CD4-positive, alpha-beta T cell treated with Interleukin-21 for 1 hour (primary cell): Measurements from ENCODE around the gene DRD1.

Experiments used
- DNase-seq: peaks from one replicate; pipeline ENCODE4 v3.0.0-alpha.2; 2020

DRD1 gene

DNA sequence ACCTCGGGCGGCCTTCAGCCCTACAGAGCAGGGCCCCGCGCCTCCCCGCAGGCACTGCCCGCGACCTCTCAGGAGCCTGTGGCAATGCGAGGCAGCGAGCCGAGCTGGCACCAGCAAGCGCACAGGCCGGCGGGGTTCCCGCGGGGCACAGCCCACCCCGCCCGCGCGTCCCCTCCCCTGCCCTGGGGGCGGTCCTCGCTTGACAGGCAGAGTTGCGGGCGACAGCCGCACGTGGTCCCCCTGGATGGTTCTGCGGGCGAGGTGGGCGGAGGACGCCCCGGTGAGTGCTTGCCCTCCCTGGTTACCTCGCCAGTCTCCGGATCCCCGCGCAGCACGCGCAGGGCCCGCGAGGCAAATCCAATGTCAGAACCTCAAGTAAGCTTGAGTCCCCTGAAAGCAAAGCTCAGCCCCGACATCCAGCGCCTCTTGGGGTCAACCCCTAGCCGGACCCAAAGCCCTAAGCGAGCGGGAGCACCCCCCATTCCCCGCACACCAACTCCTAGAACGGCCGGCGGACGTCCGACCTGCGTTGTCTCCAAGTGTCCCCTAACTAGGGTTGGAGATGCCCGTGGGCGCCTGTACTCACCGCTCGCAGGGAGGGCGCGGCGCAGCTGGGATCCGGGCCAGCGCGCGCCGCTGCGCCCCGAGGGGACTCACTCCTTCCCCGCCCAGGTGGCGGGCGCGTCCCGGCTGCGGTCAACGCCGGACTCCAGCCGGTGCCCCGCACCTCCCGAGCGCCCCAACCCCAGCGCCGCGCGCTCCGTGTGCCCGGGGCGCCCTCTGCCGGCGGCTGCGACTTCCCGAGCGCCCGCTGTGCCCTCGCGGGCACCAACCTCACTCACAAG is at the start of gene DRD1:
Gene DRD1, minus strand, starts transcription at position 123 of the 845 bp plus-strand sequence. CDS start 1,083 bp downstream, outside the sequence.
- peak; percentile 30 for DNase-seq

- no peak for DNase-seq
Observed at GRCh38 chr5:175493726-175494125, 49.7 kb upstream of the DRD1 start.

GRCh38 chr5:175493260-175493659 is 49.3 kb upstream of the DRD1 start:
- DNase-seq: no peak

DNA sequence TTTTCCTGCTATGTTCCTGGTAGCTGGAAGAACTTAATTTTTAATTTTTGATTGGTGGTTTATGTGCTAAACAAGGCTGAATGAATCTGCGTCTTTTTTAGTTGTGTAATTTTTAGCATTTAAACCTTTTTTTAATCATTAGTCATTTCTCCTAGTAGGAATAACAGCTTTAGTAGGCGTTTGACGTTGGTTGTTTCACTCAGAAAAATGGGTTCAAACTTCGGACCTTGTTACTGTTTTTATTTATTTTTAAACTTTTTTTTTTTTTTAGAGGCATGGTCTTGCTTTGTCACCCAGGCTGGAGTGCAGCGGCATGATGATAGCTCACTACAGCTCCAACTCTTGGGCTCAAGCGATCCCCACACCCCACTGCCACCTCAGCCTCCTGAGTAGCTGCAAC is 47.2 kb upstream of the DRD1 start:
- no peak for DNase-seq

DNA sequence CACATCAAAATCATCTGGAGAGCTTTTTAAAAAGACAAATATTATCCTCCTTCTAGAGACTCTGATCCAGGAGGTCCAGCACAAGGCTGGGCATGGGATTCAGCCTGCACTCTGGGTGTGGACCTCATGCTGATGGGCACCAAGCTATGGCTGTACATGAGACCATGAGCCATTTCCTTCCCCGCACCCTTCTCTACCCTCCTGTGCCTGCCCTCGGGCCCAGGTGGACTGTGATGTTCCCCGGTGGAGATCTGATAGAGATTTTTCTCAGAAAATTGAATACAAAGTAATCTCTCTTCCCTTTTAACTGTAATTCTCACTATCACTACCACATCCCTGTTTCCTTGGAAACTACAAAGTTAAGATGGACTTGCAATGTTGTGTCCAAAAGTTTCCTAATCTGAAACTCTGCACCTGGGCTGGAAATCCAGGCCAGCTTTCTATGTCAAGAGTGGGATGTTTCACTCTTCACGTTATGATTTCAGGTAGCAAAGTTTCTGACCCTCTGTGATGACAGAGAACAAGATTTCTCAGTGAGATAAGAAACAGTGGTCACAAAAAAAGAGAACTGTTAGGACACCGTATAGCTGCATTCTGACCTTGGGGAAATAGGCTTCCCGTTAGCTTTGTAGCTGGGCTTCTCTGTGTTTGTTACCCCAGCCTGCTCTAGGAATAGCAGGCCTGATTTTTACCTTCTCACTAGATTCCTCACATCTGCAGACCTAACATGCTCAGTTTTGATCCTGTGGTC is 45.9 kb upstream of the DRD1 start:
- no peak for DNase-seq

DNA sequence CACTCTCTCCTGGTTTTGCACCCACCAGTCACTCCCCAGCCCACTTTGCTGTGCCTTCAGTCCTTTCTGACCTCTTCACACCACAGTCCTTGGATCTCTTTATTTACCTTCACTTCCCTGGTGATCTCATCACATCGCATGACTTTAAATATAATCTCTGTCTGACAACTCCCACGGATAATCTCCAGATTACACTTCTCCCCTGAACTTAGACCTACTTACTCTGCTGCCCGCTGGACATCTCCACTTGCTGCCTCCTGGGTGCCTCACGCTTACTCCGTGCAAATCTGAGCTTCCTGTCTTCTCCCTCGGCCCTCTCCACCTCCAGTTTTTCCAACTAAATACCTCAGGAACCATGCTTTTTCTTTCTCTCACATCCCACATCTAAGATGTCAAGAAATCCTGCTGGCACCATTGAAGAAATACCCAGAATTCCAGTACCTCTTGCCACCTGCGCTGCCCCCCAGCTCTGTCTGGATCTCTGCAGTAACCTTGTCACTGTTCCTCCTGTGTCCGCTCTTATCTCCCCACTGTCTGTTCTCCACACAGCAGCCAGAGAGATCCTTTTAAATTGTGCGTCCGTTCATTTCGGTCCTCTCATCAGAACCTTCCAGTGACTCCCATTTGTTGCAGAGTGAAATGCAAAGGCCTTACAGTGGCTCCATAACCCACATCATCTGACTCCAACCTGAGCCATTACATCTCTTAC is 43.7 kb upstream of the DRD1 start:
- DNase-seq: no peak

- no peak for DNase-seq
Observed at GRCh38 chr5:175485631-175486030, 41.6 kb upstream of the DRD1 start.

DNA sequence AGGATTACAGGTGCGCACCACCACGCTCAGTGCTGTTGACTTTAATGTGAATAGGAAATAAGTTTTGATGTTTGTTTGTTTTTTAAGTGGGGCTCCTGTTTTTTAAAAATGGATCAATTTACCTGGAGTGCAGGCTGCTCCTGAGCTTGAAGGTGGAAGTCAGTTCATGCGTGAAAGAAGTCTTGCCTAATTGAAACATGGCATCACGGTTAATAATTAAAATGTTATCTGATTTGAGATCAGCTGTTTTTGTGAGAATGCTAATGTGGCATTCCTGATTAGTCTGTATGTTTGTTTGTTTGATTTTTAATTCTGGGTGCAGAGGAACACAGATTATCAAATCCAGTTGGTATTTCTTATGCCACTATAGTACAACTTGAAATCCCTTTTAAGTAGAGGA is 40.8 kb upstream of the DRD1 start:
- DNase-seq: no peak

DNA sequence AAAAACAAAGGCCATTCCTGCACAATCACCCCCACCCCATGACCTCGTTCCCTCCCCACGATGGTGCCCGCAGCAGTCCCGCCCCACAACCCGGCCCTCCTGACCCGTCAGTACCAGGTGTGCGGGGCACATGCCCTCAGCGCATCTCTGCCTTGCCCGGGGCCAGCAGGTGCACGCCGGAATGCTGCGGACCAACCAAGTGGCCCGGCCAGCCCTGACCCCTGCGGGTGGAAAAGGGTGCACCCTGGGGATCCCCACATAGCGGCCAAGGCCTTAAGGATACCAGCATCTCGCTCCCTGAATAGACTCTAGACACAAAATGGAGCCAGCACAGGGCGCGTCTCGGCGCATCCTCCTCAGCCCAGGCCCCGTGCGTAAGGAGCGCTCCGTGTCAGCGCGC is 40.3 kb upstream of the DRD1 start:
- DNase-seq: no peak

DNA sequence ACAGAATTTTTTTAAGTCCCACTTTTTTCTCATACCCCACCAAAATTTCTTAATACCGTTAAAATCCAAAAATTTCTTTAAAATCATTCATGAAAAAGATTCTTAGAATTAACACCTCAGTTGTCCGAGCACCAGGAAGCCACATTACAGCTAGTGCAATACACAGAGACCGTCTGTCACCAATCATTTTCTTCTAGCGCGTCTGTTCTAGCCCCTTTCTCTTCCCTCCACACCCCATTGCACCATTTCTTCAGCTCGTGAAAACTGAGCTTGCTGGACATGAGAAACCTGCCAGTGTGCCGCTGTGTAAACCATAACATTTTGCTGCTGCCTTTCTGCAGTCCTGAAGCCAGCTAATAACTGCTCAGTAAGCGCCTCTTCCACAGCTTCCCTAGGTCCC is 39.4 kb upstream of the DRD1 start:
- DNase-seq: no peak

DNA sequence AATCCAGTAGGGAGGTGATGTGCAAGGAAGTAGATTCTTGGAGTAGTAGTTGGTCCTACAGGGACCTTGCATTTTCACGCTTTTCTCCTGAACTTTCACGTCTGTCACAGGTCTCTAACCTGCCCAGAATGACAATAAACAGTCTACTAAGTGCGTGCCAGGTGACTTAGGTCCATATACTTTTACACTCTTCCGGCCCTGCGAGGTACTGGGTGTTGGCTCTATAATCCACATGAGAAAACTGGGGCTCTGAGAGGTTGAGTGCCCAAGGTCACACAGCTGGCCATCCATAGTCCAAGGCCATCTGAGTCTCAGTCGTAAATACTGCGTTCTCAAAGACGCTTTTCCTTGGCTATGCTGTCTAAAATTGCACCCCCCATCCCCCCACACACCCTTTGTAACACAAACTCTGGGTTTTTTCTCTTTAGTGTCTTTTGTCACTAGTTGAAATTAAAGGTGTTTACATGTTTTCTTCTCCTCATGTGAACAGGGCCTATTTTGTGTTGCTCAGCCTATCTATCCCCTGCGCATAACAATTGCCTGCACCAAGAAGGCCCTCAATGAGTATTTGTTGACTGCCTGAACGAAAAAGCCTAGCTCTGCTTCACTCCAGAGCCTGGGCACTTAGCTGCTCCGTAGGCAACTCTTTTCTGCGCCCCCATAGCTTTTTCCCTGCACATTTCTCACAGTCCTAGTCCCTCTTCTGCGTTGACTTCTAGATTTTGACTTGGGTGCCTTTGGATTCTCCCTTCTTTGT is 35.3 kb upstream of the DRD1 start:
- DNase-seq: no peak

GRCh38 chr5:175478384-175479124 is 34.6 kb upstream of the DRD1 start, which contains the start of gene SFXN1:
SFXN1 (plus strand) TSS chr5:175478560; CDS start chr5:175492104, 13,544 bp downstream.
- DNase-seq: peak; percentile 79

DNA sequence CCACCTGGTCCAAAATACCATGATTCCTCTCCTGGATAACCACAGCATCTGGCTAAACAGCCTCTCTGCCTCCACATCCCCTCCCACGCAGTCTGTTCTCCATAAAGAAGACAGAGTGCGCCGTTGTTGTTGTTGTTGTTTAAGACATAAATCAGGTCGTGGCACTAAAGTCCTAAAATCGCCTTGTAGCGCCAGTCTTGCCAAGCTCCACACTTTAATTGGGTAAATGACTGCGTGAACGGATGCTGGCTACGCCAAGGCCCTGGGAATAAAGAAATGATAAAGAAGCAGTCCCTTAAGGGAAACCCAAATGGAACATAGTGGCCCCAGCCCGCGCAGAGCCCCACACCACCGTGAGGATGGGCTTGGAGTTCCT is 34.0 kb upstream of the DRD1 start:
- no peak for DNase-seq

DNA sequence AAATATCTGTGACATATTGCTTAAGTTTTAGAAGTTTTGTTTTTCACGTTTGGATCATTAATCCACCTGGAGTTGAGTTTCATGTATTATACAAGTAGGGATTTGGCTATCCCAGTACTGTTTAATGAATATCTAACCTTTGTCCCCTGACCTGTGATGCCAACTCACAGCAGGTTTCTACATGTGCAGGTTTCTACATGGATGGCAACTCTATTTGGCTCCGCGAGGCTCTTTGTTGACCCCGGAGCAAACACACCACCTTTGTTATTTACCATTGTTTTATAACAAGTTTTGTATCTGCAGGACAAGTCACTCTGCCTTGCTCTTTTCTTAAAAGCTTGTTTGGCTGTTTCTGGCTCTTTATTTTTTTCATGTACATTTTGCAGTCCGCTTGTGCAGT is 33.5 kb upstream of the DRD1 start:
- DNase-seq: no peak

GRCh38 chr5:175475248-175475647 is 31.3 kb upstream of the DRD1 start:
- DNase-seq: no peak

- DNase-seq: no peak
Observed at GRCh38 chr5:175472378-175472777, 28.4 kb upstream of the DRD1 start.

GRCh38 chr5:175471628-175472027 is 27.6 kb upstream of the DRD1 start:
- no peak for DNase-seq

DNA sequence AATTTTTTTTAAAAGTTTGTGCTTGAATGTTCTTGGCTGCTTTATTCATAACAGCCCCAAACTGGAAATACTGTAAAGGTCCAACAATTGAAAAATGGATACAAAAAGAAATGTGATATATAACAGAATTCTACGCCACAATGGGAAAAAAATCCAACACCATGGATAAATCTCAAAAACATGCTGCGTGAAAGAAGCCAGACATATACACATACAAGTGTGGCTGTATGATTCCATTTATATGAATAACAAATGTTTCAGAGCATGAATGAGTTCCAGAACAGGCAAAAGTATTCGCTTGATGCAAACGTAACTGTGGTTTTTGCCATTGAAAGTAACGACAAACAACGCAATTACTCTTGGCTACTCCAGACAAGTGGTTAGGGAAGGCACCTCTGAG is 27.2 kb upstream of the DRD1 start:
- DNase-seq: no peak

DNA sequence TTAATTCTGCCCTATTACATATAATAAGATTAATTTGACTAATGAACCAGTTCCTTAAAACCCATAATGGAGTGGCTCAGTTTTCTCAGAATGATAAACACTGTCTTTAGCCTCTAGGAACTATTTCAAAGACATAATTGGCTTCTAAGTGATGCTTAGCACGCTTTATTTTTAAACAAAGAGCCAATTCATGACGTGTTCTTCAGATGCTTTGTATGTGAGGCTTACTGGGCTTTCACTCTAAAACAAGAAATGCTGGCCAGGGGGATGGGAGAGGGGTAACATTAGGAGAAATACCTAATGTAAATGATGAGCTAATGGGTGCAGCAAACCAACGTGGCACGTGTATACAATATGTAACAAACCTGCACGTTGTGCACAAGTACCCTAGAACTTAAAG is 26.8 kb upstream of the DRD1 start:
- no peak for DNase-seq

GRCh38 chr5:175469916-175470315 is 25.9 kb upstream of the DRD1 start:
- no peak for DNase-seq

GRCh38 chr5:175468892-175469291 is 24.9 kb upstream of the DRD1 start:
- DNase-seq: no peak
